Measurements from ENCODE around the gene RPA3.

GRCh38 chr7:7595451-7595850, 123.0 kb downstream of the RPA3 start:
- TF ChIP-seq CEBPB (IDR thresholded peaks at IDR 0.05) = no peak
- no peak for TF ChIP-seq MAX (IDR thresholded peaks at IDR 0.05)
- TF ChIP-seq CREB1 (IDR thresholded peaks at IDR 0.05; ENCODE audit: low read depth) = no peak

All from Ishikawa (cell line).